Stimulated activated CD8-positive, alpha-beta memory T cell treated with anti-CD3 and anti-CD28 coated beads, Interleukin-15, amount 100 ng/mL, for 24 hours (primary cell): Measurements from ENCODE around the gene COL4A1.

Source experiments
- DNase-seq: peaks from one replicate; pipeline ENCODE4 v3.0.0-alpha.2; 2020; ENCODE audit warnings: low read depth

The COL4A1 gene

DNA sequence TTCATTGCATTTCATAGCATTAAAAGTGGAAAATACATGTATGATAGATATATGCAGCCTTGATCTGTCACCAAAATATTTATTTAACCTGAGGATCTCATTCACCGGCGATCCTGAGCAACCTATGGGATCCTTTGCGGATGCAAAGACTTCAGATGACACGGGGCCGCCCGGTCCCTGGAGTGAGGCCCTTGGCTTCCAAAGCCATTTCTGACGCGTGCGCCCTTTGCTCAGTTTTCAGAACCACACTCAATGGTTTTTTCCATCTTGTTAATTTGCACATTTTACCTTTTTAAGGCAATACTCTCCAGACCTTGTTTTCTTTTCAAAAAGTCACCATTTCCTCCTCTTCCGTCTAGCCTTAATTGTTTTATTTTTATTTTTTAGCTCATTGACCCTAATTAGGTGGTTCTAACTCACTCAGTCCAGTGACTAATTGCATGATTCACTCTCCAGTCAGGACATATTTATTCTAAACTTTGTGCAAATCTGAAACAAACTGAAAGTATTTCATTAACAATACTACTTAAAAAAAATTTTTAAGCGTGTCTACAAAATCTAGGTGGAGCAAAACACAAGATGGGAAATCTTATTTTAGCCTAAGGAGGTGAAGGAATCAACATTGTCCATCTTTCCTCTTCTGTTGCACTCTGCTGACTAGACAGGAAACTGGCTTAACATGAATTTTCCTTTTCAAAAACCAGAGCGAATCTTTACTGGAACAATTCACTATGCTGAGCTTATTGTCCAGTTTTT is 47.9 kb downstream of the COL4A1 start:
- no peak for DNase-seq

DNA sequence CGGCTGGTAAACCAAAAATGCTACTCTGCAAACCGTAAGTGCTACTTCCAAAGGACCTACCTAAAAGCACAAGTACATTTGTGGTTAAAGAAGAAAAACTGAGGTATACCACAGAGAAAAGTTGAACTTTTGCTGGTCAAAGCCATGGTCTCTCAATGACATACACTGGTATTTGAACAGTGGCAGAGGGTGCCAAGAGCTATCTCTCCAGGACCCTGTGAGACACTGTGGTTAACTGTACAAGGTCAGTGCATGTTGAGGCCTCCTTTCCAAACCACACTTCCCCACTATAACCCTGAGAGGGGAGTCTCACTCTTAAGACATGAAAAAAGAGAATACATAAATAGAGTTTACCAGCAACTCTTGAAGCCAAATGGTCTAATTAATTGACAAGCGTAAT is 49.5 kb downstream of the COL4A1 start:
- no peak for DNase-seq

DNA sequence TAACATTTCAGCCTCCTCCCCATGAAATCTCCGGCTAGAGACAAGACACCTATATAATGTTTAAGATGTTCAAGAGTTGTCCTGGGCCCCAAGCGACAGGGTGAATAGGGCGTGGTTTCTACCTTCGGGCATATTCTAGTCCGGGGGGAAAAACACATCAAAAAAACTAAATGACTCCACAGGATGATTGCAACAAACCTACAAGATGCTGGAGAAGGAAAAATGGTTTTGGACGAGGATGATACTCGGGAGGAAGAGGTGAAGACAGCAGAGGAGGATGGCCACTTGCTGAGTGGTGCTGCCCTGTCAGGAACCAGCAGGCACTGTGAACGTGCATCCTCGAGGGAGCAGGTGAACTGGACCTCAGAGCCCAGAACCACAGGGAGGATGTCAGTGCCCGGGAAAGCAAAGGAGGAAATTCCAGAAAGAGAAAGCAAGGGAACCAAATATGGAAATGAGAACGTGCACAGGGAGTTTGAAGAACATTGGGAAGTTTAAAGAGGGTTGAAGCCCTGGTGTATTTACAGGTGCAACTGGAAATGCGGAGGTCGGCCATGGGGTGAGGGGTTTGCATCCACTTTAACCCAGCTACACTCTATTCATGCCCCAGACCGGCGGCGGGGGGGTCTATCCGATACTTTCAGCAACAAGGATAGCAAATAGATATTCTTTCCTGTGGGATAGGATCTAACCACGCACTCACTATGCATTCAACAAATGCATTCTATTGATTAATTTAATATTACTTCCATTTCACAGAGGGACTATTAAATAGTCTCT is 50.6 kb downstream of the COL4A1 start:
- DNase-seq, result no peak

DNA sequence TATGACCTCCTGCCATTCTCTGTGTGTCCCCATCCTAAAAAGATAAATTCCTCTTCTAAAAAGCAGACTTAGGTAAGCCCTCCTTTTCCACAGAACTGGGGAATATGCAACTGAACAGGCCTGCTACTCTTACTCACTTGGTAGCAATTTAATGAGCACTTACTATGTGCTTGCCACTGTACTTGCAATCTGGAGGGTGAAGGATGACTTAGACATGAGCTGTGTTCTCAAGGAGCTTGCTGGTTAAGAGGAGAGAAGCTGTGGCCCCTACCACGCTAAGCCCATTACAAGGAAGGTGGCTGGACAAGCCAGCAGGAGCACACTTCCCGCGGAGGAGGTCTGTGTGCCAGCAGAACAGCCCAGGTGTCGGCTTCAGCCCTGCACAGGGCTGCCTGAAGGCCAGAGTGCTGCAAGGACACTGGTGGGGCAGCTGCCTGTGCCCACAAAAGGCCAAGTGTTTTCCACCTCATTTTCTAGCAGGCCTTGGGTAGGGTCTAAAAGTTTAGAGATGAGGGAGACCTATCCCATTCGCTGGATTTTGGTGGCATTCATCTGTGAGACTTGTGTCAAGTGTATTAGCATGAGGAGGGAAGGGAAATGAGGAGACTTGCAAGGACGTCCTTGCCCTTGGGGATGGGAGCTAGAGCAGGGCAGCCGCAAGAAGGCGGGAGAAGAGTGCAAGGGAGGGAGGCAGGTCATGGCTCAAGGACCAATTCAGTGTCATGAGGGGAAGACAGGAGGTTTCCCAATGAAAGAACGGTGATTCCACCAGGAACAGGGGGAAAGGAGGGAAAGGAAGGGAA is 52.0 kb downstream of the COL4A1 start:
- no peak for DNase-seq

DNA sequence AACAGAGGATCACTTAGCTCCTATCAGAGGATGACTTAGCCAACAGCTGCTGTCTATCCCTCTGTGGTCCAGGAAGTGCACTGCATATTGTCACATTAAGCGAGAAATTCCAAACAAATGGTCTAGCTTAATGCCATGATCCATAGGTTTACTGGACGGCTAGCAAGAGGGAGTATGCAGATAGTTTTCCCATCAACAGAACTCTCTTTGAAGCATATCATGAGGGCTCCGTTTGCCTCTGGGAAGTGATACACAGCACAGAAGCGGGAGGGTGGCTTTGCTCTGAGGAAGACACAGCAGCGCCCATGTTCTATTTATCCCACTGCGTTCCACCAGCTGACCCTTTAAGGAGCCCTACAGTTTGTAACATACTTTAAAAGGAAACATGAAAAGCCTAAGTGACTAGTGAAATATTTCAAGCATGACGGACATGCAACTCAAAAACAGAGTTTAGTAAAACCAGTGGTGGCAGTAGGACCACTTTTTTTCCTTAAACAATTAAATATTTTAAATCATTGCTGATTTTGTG is 52.7 kb downstream of the COL4A1 start:
- DNase-seq, result no peak

DNA sequence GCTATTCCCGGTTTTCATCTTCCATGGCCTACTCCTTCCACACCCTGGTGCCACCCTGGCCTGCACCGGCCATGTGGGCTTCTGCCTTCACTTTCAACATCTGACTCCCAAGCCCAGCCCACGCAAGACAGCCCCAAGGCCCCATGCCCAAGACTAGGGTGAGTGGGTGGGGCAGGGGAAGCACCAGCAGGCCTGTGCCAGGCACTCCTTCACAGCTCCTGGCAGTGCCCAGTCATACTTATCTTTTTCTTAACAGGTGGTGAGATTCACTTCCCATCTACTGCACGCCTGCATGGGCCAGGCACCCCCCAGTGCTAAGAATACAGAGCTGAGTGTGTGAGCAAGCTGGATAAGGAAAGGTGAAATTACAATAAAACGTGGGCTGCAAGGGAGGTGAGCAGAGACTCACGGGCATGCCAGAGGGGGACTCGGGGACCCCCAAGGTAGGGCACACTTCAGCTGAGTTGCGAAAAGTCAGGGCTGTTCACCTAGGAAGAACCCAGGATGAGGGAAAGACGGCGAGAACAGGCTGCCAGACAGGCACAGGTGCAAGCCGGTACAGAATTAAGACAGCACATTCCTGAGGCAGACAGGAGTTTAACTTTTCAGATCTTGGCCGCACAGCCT is 55.7 kb downstream of the COL4A1 start:
- no peak for DNase-seq

DNA sequence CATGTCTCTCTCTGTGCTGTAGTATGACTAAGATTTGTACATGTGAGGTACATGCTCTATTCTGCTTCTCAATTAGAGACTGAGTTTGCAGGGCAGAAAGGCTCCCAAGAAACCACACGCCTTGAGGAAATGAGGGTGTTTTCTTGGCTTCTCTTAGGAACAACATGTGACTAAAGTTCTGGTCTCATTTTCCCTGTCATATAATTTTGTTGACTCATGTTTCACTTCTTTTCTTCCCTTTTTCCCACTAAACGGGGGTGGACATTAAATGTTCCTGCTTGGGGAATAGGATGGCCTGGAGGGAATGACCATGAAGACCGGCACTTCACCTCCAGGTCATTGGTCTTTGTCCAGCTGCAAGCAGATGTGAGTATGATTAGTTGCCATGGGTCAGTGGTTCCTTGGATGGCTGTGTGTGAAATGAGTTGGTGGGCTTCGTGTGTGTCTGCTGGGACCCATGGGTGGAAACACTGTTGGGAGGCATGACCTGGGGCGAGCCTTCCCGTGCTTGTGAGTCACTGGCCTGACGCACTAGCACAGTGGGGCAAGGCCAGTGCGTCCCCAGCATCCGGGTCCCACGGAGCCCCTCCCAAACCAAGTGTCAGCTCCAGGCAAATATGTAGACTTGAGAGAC is 56.6 kb downstream of the COL4A1 start:
- no peak for DNase-seq

DNA sequence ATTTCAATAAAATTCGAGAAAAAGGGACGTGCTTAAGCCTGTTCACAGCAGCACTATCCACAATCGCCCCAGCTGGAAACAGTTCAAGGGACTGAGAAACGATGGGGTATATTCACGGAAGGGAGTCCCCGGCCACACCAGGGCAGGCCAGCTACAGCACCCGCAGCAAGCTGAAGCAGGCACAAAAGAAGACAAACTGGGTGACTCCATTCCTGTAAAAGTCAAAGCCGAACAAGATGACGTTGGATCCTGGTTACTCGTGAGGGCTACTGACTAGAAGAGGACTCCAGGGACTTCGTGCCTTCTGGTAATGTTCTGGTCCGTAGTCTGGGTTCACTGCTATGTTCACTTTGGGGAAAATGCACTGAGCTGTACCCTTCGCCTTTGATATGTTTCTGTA is 57.6 kb downstream of the COL4A1 start:
- DNase-seq, result no peak

DNA sequence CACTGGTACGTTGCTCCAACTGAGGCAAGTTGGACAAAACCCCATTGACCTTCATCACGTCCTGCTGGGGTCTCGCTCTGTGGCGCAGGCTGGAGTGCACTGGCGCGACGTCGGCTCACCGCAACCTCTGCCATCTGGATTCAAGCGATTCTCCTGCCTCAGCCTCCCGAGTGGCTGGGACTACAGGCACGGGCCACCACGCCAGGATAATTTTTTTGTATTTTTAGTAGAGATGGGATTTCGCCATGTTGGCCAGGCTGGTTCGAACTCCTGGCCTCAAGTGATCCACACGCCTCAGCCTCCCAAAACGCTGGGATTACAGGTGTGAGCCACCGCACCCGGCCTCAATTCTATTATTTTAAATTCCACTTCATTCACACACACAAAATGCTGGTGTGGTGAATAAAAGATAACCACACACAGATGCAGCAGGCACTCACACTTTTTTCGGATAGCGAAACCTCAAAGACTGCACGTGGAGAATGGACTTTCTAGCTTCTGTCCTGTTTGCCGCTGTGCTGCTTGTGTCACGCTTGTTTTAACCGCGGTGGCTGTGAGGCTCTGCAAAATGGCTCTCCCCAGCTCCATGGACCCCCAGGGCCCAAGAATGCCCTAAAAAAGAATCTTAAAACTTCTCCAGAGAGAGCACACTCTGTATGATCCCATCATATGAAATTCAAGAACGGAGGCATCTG is 58.4 kb downstream of the COL4A1 start:
- DNase-seq, result no peak

DNA sequence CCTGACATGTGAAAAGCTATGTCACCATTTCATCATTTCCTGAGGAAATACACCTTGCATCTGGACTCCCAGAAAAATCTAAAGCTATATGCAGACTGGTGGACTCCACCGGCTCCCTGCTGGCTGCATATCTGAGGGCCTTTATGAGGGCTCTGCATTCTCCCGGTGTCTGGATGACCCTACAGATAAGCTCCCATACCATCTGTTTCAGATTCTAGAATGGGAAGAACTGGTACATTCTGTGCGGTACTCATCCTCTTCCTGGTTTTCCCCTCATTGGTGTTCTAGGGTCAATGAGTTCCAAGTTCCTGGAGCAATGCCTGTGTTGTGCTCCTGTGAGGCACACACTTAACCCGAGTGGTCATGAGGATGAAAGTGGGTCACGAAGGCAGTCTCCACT is 60.4 kb downstream of the COL4A1 start:
- DNase-seq, result no peak

DNA sequence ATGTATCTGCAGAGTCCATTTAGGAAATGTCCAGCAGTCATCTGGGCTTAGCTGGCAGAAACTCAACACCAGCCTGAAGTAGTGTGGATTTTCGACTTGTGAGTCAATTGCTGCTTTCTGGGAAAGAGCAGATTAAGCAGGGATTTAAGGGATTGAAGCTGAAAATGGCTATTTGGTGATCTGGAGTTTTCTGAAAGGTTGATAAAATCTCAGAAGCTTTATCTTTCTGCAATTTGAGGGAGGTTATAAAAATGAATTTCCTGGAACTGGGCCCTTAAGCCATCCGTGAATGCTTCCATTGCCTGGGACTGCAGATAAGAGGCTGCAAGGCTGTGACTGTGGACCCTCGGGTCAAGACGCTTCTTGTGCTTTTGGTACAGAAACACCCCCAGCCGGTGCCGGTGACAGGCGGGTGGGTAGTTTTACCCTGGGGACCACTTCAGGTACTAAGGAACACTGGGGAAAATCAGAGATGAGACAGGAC is 61.5 kb downstream of the COL4A1 start:
- DNase-seq, result no peak

DNA sequence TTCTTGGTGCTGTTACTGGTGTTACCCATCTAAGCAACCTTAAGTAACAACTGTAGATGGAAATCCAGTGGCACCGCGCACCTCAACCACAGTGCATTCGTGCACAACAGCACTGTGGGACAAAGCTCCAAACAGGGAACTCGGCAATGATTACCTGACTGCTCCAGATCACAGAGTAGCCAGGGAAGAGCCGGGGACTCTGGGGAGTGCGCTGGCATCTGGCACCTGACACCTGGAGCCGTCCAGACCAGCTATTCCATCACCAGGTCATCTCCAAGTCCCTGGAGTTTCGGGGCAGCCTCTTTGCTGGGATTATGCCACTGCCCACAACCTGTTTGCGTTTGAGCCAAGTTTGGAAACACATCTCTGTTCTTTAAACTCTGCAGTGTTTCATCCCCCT is 62.0 kb downstream of the COL4A1 start:
- no peak for DNase-seq

DNA sequence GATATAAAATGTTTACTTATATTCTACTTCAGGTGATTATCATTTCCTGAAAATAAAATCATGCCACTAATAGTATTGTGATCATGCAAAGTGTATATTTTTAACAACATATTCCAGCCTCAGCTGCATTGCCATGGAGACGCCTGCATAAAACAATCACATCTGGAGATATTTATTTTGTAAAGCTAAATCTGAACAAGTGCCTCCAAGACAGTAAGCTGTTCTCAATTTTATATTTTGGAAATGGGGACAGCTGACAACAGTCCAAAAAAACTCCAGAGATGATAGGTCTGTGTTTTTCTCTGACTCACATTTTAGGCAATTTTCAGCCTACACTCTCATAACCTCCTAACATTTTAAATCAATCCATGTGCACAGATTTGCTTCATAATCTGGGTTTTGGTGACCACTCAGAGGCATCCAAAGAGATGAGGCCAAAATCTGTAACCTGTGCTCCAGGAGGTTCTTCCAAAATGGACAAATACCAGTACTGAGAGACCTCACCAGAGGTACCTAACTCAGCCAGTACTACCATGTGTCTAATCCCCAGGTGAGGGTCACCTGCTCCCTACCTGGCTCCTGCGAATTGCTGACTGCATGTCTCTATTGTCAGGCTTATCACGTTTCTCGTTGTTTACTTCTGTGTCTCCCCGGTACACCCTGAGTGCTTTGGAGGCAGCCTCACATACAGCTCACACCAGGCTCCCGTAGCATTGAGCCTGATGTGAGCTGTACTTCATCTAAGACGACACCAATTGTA is 62.7 kb downstream of the COL4A1 start:
- DNase-seq, result no peak

DNA sequence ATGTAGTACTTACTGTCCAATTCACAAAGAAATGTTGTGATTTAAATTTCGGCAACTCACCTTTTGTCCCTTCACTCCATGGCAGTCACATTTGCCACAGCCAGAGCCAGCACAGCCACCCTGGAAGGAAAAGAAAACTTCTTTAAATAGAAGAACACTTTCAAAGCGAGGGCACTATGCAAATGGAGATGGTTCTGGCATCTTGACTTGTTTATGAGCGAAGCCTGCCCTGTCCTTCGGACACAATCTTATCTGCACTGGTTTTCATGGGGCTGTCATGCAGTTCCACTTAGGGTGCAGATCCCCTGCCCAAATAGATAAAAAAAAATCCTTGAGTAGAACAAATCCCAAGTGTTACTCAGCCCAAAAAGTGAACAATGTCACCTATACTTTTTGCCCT is 64.3 kb downstream of the COL4A1 start:
- DNase-seq, result no peak

DNA sequence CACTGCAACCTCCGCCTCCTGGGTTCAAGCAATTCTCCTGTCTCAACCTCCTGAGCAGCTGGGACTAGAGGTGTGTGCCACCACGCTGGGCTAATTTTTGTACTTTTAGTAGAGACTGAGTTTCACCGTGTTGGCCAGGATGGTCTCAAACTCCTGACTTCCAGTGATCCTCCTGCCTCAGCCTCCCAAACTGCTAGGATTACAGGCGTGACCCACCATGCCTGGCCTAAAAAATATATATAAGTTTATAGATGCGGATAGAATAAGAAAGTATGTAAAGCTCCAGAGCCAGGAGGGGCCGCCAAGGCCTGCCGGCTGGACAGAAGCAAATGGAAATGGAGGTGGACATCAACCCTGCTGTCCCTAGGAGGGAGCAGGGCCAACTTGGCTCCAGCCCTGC is 66.0 kb downstream of the COL4A1 start:
- DNase-seq, result no peak

DNA sequence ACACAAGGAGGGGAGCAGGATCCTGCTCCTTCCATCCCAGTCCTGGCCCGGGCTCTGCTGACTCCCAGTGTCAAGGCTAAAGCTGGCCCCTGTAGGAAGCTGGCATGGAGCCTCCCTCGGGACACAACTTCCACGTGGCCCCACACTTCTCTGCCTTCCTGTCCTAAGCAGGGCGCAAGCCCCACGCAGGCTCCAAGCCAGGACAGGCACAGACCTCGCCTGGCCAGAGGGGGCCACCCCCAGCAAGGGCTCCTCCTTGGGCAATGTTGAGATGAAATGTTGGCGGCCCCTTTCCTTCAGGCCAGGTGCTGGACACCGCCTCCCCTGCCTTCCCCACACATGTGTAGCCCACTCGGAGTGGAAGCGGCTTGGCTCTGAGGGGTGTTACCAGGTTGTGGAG is 66.6 kb downstream of the COL4A1 start:
- no peak for DNase-seq

DNA sequence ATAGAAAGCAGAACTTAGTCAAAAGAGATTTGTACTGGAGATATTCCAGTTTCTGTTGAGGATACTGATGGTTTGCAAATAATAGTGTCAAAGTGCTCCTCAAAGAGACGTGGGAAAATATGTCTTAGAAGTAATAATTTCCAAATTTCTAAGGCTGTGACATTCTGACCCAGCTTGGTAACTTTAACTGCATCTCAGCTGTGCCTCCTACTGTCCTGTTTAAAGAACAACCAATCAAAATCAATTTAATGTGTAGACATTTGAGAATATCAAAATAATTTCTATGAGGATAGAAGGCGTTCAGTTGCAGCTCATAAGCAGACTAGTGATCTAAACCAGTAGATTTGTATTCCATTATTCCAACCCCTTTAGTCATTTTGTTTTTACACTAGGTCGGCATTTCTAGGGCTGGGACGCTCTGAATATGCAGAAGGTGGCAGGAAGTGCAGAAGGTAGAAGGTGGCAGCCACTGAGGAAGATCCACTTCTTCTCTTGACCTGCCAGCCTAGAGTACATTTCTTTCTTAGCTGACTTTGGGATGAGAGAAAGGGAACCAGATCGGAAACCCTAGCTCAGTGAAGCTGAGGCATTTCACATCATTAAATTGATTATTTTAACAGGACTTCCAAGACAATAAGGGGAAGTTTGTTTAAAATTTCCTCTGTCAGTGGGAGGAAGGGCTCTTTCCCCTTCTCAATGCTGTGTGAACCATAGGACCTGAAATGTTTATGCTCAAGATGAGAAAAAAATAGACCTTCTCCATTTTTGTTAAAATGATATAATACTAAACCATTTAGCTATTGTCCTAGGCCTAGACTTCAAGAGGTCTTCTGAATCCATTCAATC is 67.5 kb downstream of the COL4A1 start:
- DNase-seq, result no peak

DNA sequence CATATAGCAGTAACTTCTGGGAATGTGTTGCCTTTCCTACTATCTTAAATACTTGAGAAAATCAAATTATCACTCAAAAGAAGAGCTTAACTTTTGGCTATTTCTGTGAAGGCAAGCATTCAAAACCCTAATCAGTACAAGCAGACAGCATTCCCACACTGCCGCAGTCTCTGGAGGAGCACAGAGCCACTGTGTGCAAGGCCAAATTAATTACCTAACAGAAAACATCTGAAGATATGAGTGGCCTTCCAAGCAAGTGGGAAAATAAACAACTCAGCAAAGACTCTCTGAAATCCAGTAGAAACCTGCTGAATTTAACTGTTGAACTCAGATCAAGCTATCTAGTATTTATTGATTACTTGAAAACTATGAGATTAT is 68.2 kb downstream of the COL4A1 start:
- no peak for DNase-seq
